ENCODE results near the gene RTN3.
A peak's percentile ranks its signal among the peaks of the same experiment; 100 is the strongest.
"Not testable (repeated sequence)": the region's sequence is repeated elsewhere in the genome, so short reads cannot be mapped to it uniquely, and the experiment has no call there.

The RTN3 gene

GRCh38 chr11:63683133-63683991 lies 2.1 kb downstream of the RTN3 start:
- no peak for DNase-seq

- not testable (repeated sequence) for DNase-seq
Observed at GRCh38 chr11:63685158-63685721, 3.9 kb downstream of the RTN3 start.

- DNase-seq = no peak
Observed at GRCh38 chr11:63686926-63687325, 5.6 kb downstream of the RTN3 start.

- DNase-seq = no peak
Observed at GRCh38 chr11:63687845-63688244, 6.5 kb downstream of the RTN3 start.

GRCh38 chr11:63694596-63694995 lies 13.3 kb downstream of the RTN3 start:
- no peak for DNase-seq

GRCh38 chr11:63698976-63699733 lies 17.9 kb downstream of the RTN3 start:
- no peak for DNase-seq

- DNase-seq = no peak
Observed at GRCh38 chr11:63699896-63700295, 18.6 kb downstream of the RTN3 start.

GRCh38 chr11:63705526-63705925 lies 24.2 kb downstream of the RTN3 start:
- no peak for DNase-seq

GRCh38 chr11:63708764-63709163 lies 27.5 kb downstream of the RTN3 start:
- no peak for DNase-seq

- no peak for DNase-seq
Observed at GRCh38 chr11:63709336-63709884, 28.1 kb downstream of the RTN3 start.

- no peak for DNase-seq
Observed at GRCh38 chr11:63710476-63711217, 29.3 kb downstream of the RTN3 start.

GRCh38 chr11:63711838-63712237 lies 30.5 kb downstream of the RTN3 start:
- no peak for DNase-seq

- DNase-seq = no peak
Observed at GRCh38 chr11:63713766-63714165, 32.5 kb downstream of the RTN3 start.

GRCh38 chr11:63716046-63716445 lies 34.7 kb downstream of the RTN3 start:
- no peak for DNase-seq

GRCh38 chr11:63719001-63719400 lies 37.7 kb downstream of the RTN3 start:
- DNase-seq = no peak

GRCh38 chr11:63719987-63720386 lies 38.7 kb downstream of the RTN3 start:
- DNase-seq = no peak

GRCh38 chr11:63720611-63721010 lies 39.3 kb downstream of the RTN3 start:
- no peak for DNase-seq

- DNase-seq = no peak
Observed at GRCh38 chr11:63729326-63729725, 48.0 kb downstream of the RTN3 start.

GRCh38 chr11:63736864-63737263 lies 55.6 kb downstream of the RTN3 start:
- no peak for DNase-seq

GRCh38 chr11:63737718-63738117 lies 56.4 kb downstream of the RTN3 start:
- no peak for DNase-seq

- DNase-seq = peak; percentile 34 to 71
Observed at GRCh38 chr11:63738720-63739360, 57.5 kb downstream of the RTN3 start.

Data from activated CD4-positive, alpha-beta T cell treated with anti-CD3 and anti-CD28 coated beads for 4 hours (primary cell).